NCI-H2196 (cell line): ENCODE data around the gene GABRR2.
"Not testable (repeated sequence)": the region's sequence is repeated elsewhere in the genome, so short reads cannot be mapped to it uniquely, and the experiment has no call there.

Experiments used
- DNase-seq: peaks from one replicate; lab custom pipeline; 2025; ENCODE audit not compliant: unreplicated experiment; lab: John Stamatoyannopoulos, UW

GABRR2 gene

GRCh38 chr6:89324304-89324703 is 9.2 kb upstream of the GABRR2 start:
- DNase-seq = no peak

- DNase-seq = no peak
Measured at GRCh38 chr6:89323511-89323971, 8.4 kb upstream of the GABRR2 start.

DNA sequence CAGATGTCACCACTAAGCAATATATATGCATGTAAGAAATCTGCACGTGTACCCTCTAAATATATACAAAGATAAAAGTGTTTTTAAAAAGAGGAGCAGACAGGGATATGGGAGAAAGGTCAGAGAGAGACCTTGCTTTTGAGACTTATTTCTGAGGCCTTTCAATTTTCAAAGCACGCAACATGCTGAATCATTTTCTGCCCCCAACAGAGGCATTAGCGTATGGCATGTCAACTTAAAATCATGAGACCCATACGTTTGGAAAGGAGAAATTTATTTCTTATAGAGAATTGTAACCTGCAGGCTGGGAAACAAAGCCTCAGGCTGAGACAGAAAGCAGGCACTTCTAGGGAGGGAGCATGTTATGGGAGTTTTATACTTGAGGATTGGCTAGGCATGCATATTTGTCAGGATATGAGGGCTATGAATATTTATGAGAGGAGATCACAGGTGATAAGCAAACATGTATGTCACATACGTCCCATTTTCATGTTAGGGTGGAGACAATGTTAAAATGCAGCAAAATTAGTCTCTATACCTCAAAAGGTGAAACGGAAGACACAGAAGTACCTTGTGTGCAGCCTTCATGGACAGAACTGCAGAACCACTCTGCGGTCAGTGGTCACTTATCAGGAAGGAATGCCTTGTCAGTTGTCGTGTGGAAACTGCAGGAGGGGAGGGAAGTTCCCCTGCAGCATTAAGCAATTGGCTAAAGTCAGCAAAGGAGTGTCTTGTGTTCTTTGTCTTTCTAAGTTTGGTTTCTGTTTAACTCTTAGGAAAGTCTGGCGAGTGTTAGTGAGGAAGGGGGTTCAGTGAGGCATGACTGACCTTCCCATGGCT is 6.3 kb upstream of the GABRR2 start:
- DNase-seq = no peak

GRCh38 chr6:89320012-89320559 is 5.0 kb upstream of the GABRR2 start:
- DNase-seq = no peak

GRCh38 chr6:89317067-89317466 is 2.0 kb upstream of the GABRR2 start:
- no peak for DNase-seq

DNA sequence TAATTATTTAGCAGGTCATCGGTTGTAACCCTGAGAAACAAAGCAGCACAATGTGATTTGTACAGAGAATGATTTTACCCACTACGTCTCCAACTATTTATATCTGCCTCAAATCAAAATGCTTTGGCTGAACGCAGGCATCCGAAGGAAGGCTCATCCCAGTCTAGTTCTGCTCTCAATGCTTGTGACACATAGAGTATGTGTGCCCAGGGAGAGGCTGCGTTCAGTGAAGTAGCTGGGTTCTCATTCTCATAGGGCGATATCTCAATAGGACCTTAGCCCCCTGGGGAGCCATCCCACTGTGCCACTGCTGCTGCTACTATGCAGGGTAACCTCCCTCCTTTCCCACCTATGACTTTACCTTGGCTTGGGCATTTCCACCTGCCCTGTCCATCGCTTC is 407 bp downstream of the GABRR2 start:
- DNase-seq = no peak

DNA sequence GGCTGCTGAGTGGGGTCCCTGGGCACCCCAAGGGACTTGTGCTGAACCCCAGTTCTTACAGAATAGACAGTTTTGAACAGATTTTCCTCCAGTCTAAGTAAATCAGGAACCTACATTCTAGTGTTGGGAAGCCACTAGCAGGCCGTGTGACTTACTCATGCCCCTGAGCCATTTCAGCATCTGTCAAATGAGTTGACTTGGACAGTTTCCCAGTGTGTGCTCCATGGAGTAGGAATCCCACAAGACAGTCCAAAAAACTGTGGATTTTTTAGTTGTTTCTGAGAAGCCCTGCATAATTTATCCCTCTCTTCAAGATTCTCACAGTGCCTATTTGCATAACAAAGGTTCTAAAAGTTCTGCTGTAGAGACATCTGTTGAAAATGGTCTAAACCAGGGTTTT is 2.1 kb downstream of the GABRR2 start:
- DNase-seq = no peak

DNA sequence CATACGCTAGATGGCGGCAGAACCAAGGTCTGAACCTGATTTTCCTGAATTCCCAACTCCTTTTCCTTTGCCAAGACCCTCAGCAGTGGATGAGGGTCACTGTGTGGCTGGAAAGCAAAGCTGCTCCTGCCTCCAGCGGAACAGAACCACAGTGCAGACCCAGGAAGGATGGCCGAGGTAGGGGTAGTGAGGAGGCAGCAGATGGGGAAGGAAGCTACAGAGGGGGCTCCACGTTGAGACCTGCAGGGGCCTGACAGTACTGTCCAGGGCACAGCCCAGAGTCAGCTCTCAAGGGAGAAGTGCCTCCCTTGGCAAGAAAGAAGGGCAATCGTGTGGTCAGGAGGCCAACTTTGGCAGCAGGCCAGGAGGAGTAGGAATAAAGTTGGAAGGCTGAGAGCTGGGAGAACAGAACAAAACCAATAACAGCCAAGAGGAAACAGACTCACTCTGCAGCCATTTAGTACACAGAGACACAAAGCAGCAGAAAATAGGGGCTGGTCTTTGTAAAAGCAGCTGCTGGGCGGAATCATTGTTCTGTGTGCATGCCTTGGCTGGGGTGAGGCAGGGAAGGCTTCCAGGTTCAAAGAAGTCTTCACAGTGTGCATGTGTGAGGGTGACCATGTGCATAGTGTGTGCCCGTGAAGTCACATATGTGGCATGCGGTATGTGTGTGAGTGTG is 3.1 kb downstream of the GABRR2 start:
- peak; percentile 73 for DNase-seq

GRCh38 chr6:89311530-89311852 is 3.6 kb downstream of the GABRR2 start:
- no peak for DNase-seq

- no peak for DNase-seq
Measured at GRCh38 chr6:89310929-89311328, 4.2 kb downstream of the GABRR2 start.

- no peak for DNase-seq
Measured at GRCh38 chr6:89308525-89309395, 6.3 kb downstream of the GABRR2 start.

- not testable (repeated sequence) for DNase-seq
Measured at GRCh38 chr6:89304517-89304916, 10.6 kb downstream of the GABRR2 start.

DNA sequence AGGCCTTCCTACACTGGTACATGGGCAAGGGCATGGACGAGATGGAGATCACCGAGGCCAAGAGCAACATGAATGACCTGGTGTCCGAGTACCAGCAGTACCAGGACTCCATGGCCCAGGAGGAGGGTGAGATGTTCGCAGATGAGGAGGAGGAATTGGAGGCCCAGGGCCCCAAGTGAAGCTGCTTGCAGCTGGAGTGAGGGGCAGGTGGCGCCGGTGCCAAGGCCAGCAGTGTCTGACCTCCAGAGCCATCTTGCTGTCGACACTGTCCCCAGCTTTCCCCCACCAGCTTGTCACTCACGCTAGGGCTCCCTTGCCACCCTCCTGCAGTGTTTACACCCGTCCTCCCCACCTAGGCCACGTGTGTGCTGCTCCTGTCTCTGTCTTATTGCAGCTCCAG is 12.2 kb downstream of the GABRR2 start:
- no peak for DNase-seq

DNA sequence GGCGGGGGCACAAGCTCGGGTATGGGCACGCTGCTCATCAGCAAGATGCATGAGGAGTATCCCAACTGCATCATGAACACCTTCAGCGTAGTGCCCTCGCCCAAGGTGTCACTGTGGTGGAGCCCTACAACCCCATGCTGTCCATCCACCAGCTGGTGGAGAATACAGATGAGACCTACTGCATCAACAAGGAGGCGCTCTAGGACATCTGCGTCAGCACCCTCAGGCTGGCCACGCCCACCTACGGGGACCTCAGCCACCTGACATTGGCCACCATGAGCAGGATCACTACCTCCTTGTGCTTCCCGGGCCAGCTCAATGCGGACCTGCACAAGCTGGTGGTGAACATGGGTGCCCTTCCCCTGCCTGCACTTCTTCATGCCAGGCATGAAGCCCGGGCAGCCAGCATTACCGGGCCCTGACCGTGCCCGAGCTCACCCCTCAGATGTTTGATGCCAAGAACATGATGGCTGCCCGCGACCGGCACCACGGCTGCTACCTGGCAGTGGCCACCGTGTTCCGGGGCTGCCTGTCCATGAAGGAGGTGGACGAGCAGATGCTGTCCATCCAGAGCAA is 12.8 kb downstream of the GABRR2 start:
- DNase-seq = no peak

- DNase-seq = no peak
Measured at GRCh38 chr6:89301586-89302194, 13.4 kb downstream of the GABRR2 start.

DNA sequence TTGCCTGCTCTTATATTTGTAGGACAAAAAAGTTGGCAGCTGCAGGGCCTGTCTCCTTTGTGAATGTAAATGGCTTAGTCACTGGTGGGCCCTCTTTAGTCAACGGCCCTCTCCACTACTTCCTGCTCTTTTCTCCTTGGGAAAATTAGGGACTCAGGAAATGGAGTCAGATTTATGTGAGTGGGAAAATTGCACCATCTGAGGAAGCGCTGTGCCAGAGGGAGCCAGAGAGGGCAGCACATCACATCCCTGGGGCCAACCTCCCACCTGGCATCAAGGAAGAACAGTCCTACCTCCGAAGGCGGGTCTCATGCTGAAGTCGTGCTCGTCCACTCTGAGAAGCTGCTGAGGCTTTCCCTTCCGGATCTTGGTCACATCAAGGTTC is 15.6 kb downstream of the GABRR2 start:
- peak; percentile 43 for DNase-seq

DNA sequence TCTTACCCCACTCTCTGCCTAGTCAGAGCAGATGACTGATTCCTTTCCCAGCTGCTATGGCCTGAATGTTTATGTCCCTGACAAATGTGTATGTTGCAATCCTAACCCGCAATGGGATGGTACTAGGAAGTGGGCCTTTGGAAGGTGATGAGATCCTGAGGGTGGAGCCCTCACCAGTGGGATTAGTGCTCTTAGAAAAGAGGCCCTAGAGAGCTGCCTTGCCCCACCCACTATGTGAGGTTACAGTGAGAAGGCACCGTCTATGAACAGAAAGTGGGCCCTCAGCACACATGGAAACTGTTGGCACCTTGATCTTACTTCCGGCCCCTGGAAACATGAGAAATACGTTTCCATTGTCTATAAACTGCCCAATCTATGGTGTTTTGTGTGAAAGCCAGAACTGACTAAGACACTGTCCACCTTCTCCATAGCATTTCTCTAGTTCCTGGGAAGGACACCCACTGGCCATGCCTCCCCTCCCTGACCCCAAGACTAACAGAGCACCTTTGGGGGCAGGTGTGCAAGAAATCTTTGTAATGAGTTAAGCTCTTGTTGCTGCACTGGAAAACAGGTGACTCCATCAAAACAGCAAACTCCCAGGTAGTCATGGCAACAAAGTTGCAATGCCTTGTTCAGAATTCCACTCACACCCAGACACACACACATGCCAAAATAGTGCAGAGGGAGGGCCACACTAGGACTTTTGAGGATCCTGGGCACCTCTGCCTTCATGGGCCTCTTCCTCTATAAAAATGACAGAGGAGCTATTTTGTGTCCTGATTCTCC is 16.2 kb downstream of the GABRR2 start:
- peak; percentile 50 for DNase-seq

DNA sequence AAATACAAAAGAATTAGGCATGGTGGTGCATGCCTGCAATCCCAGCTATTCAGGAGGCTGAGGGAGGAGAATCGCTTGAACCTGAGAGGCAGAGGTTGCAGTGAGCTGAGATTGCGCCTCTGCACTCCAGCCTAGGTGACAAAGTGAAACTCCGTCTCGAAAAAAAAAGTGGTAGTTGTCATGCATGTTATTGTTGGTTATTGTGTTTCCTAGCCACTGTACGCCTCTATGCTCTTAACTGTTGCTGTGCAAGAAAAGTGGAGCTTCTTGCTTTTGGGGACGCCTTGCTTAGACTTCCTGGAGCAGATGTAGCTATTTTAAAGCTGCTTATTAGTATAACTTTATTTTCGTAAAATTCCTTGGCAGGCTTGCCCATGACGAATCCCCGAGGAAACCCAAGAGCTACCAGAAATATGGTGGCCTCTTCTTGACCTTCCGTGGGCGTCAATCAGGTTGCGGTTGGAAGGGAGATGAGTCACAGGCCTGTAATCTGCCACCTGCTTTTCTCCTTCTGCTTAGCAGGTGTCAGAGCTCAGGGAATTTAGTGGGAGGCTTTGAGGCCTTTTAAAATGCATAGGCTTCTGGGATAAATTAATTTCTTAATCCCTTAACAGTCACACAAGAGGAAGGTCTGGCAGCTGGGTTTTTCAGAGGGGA is 17.3 kb downstream of the GABRR2 start:
- peak; percentile 80 for DNase-seq

- no peak for DNase-seq
Measured at GRCh38 chr6:89295981-89296380, 19.1 kb downstream of the GABRR2 start.
